A673 (cell line): ENCODE results near the gene OR1A1. TPM values are rescaled to one million over a fixed set of nuclear protein-coding genes. Genes with fewer than 3 reads are reported as not detected.
"Not testable (repeated sequence)": the region's sequence is repeated elsewhere in the genome, so short reads cannot be mapped to it uniquely, and the experiment has no call there.

Experiments
- BruUV-seq: library from RNA; stranded (reverse); fragments of 400-500 nt; replicated peaks from 2 replicates; lab custom pipeline; 2021; lab: Mats Ljungman, UMichigan
- CTCF ChIA-PET: fragments of 300-600 bp; sonication (Branson Sonifier 250); formaldehyde crosslinking; loops from one replicate; lab custom pipeline; 2022; ENCODE audit warnings: antibody characterized with exemption; lab: Charles Lee
- POLR2A ChIA-PET: fragments of 300-600 bp; sonication (Branson Sonifier 250); formaldehyde crosslinking; loops from one replicate; lab custom pipeline; 2022; ENCODE audit warnings: antibody characterized with exemption; ENCODE audit not compliant: low non-redundant PET; lab: Charles Lee
- DNase-seq: peaks from one replicate; pipeline ENCODE4 v3.0.0-alpha.2; 2015; ENCODE audit warnings: low spot score
- H3K27ac ChIP-seq: fragments of 200-600 bp; sonication (generic); 2 replicates; pipeline ENCODE4 v1.5.1; 2016; ENCODE audit warnings: mixed run types, low read depth, mild to moderate bottlenecking, mixed read lengths, antibody characterized with exemption, low read length; ENCODE audit not compliant: poor library complexity, severe bottlenecking
- H3K27me3 ChIP-seq: fragments of 200-600 bp; sonication (generic); replicated peaks from 2 replicates; pipeline ENCODE4 v1.6.1; 2017; ENCODE audit warnings: mixed run types, low read depth, mild to moderate bottlenecking, mixed read lengths, antibody characterized with exemption, low read length; ENCODE audit not compliant: insufficient read depth, poor library complexity
- H3K36me3 ChIP-seq: fragments of 200-600 bp; sonication (generic); 2 replicates; pipeline ENCODE4 v1.6.1; 2016; ENCODE audit warnings: mixed run types, mild to moderate bottlenecking, mixed read lengths, antibody characterized with exemption, low read length; ENCODE audit not compliant: insufficient read depth, poor library complexity, severe bottlenecking
- H3K4me1 ChIP-seq: fragments of 200-600 bp; sonication (generic); 2 replicates; pipeline ENCODE4 v1.6.1; 2017; ENCODE audit warnings: mixed run types, mild to moderate bottlenecking, mixed read lengths, antibody characterized with exemption, low read length; ENCODE audit not compliant: insufficient read depth, poor library complexity, severe bottlenecking
- H3K4me3 ChIP-seq: fragments of 200-600 bp; sonication (generic); 2 replicates; pipeline ENCODE4 v1.5.1; 2016; ENCODE audit warnings: low read depth, mixed run types, mild to moderate bottlenecking, mixed read lengths, low read length; ENCODE audit not compliant: poor library complexity, severe bottlenecking
- H3K9me3 ChIP-seq: fragments of 200-600 bp; sonication (generic); 2 replicates; pipeline ENCODE4 v1.6.1; 2016; ENCODE audit warnings: mixed run types, low read depth, mild to moderate bottlenecking, mixed read lengths, antibody characterized with exemption, low read length; ENCODE audit not compliant: poor library complexity, severe bottlenecking
- EZH2 ChIP-seq: fragments of 200-600 bp; sonication (generic); IDR thresholded peaks from 2 replicates; pipeline ENCODE4 v1.6.1; 2017; ENCODE audit warnings: borderline replicate concordance, low read depth, mild to moderate bottlenecking, mixed read lengths, antibody characterized with exemption, low read length; ENCODE audit not compliant: poor library complexity, severe bottlenecking
- intact Hi-C: fragments of 100-400 bp; cut with micrococcal nuclease; formaldehyde crosslinking; loops from one replicate; pipeline ENCODE4 v1.10.0; 2022; ENCODE audit not compliant: unreplicated experiment
- total RNA-seq: library from RNA; stranded (reverse); gene quantifications from 2 replicates; pipeline ENCODE4 v1.2.3, GENCODE V29; 2021
- TF ChIP-seq, protein P1 (sequence below): fragments of 300-800, 200-600 bp; sonication (generic); conservative IDR thresholded peaks from 2 replicates; pipeline ENCODE4 v1.5.1; 2017; ENCODE audit warnings: low read depth, mild to moderate bottlenecking, antibody characterized with exemption, low read length, moderate library complexity, mixed read lengths

The OR1A1 gene
- total RNA-seq, 1 experiment from 2014 or later, result not detected

DNA sequence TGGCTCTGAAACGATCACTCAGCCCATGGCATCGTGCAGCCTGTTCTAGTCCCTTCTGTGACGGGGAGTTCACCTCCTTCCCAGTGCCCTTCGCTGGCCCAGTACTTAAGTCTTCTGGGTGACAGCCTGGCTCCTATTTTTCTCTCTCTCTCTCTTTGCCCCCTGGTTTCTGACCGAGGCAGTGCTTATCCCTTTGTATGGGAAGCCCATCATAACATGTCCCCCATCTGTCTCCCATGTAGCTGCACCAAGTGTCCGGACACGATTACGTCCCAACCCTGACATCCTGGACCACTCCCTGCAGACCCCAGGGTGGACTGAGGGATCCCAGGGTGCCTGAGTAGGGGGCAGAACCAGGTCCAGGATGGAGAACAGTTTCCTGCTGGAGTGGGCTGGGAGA lies 24.8 kb downstream of the OR1A1 start:
- H3K36me3 ChIP-seq, BruUV-seq, POLR2A ChIA-PET, H3K9me3 ChIP-seq, H3K4me1 ChIP-seq, CTCF ChIA-PET, DNase-seq, intact Hi-C loops, H3K27me3 ChIP-seq, H3K27ac ChIP-seq, H3K4me3 ChIP-seq: not testable (repeated sequence)

DNA sequence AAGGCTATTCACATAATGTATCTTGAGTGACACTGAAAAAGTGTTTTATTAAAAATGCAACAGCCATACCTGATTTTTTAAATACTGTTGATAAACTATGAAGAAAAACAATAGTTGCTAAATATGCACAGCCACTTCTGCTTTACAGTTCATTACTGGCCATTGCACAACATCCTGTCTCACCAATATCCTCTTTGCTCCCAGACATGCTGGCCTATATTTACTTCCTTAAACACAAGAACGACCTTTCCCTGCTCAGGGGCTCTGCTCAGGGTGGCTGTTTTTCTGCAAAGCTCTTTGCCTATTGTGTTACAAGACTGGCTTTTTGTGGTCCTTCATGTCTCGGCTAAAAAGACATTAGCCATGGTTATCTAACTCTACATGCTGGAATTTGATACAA lies 31.2 kb downstream of the OR1A1 start:
- H3K36me3 ChIP-seq, DNase-seq, H3K27ac ChIP-seq, H3K4me3 ChIP-seq, H3K9me3 ChIP-seq, BruUV-seq, intact Hi-C loops, H3K27me3 ChIP-seq, H3K4me1 ChIP-seq, CTCF ChIA-PET, POLR2A ChIA-PET: not testable (repeated sequence)

DNA sequence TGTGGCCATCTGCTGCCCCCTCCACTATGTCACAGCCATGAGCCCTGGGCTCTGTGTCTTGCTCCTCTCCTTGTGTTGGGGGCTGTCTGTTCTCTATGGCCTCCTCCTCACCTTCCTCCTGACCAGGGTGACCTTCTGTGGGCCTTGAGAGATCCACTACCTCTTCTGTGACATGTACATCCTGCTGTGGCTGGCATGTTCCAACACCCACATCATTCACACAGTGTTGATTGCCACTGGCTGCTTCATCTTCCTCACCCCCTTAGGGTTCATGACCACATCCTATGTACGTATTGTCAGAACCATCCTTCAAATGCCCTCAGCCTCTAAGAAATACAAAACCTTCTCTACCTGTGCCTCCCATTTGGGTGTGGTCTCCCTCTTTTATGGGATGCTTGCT lies 33.6 kb downstream of the OR1A1 start:
- intact Hi-C loops, DNase-seq, H3K27me3 ChIP-seq, CTCF ChIA-PET, BruUV-seq, H3K36me3 ChIP-seq, H3K4me3 ChIP-seq, H3K9me3 ChIP-seq, H3K27ac ChIP-seq, POLR2A ChIA-PET, H3K4me1 ChIP-seq: not testable (repeated sequence)

DNA sequence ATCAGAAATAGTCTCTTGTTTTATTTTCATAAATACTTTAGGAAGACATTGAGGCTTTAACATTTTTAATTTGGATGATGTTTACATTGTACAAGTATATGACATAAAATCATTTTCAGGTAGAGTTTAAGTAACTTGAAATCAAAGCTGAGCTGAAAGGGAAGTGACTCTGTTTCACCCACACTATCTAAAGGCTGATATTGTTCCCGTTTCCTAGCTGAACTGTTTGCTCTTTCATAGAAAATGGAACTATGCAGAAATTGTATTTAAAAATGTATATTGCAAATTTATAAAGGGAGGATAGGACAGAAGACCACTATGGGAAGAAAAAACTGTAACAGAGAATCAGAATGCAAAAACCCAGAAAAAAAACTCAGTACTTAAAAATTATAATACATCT lies 37.4 kb downstream of the OR1A1 start:
- CTCF ChIA-PET, BruUV-seq, intact Hi-C loops: not testable (repeated sequence)

DNA sequence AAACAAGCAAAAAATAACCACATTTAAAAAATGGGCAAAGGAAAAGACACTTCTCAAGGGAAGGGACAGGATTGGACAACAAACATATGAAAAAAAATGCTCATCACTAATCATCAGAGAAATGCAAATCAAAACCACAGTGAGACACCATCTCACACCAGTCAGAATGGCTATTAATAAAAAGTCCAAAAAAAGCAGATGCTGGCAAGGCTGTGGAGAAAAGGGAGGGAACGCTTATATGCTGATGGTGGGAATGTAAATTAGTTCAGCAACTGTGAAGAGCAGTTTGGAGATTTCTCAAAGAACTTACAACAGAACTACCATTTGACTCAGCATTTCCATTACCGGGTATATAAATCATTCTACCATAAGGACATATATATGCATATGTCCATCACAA lies 41.5 kb downstream of the OR1A1 start:
- DNase-seq, result not testable (repeated sequence)

More for the DNA sequence above, 37.4 kb downstream of the OR1A1 start:
- H3K4me1 ChIP-seq, H3K9me3 ChIP-seq, H3K27me3 ChIP-seq, H3K36me3 ChIP-seq, H3K27ac ChIP-seq, H3K4me3 ChIP-seq, DNase-seq, POLR2A ChIA-PET: not testable (repeated sequence)

DNA sequence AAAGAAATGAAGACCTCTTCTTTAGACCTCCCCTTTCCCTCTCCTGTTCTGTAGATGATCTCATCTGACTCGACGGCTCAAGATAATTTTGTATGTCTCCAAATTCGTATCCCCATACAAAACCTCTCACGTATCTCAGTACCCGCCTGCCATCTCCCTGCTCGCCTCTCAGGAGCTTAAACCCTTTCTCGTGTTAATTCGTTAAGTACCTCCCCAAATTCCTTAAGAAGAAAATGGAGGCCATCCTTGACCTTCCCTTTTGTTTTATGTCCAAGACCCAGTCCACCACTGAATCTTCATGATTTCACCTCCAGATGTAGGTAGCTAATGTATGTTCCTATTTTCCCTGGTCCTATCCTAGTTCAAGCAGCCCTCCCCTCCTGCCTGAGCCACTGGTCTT lies 49.1 kb downstream of the OR1A1 start:
- ChIA-PET CTCF (no interaction called here), POLR2A (no interaction called here)
- no peak for DNase-seq
- intact Hi-C loops, result no loop called here
- TF ChIP-seq, protein P1, sequence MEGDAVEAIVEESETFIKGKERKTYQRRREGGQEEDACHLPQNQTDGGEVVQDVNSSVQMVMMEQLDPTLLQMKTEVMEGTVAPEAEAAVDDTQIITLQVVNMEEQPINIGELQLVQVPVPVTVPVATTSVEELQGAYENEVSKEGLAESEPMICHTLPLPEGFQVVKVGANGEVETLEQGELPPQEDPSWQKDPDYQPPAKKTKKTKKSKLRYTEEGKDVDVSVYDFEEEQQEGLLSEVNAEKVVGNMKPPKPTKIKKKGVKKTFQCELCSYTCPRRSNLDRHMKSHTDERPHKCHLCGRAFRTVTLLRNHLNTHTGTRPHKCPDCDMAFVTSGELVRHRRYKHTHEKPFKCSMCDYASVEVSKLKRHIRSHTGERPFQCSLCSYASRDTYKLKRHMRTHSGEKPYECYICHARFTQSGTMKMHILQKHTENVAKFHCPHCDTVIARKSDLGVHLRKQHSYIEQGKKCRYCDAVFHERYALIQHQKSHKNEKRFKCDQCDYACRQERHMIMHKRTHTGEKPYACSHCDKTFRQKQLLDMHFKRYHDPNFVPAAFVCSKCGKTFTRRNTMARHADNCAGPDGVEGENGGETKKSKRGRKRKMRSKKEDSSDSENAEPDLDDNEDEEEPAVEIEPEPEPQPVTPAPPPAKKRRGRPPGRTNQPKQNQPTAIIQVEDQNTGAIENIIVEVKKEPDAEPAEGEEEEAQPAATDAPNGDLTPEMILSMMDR, result no peak
- no peak for TF ChIP-seq EZH2
- H3K4me1 ChIP-seq, result no peaks in the 10 kb centered on the region
- H3K36me3 ChIP-seq, result no peaks in the 10 kb centered on the region
- no peak overlapping the region for H3K27ac ChIP-seq
- H3K4me3 ChIP-seq, result no peak overlapping the region
- H3K9me3 ChIP-seq, result no peaks in the 10 kb centered on the region
- H3K27me3 ChIP-seq, result peaks cover 23% of the 10 kb centered on the region
- no TSS peak for BruUV-seq

More for the DNA sequence above, 41.5 kb downstream of the OR1A1 start:
- H3K36me3 ChIP-seq, H3K9me3 ChIP-seq, CTCF ChIA-PET, H3K4me1 ChIP-seq, H3K4me3 ChIP-seq, intact Hi-C loops, POLR2A ChIA-PET, BruUV-seq, H3K27ac ChIP-seq, H3K27me3 ChIP-seq: not testable (repeated sequence)
